ENCODE measurements around the gene ANKRD13A.

DNA sequence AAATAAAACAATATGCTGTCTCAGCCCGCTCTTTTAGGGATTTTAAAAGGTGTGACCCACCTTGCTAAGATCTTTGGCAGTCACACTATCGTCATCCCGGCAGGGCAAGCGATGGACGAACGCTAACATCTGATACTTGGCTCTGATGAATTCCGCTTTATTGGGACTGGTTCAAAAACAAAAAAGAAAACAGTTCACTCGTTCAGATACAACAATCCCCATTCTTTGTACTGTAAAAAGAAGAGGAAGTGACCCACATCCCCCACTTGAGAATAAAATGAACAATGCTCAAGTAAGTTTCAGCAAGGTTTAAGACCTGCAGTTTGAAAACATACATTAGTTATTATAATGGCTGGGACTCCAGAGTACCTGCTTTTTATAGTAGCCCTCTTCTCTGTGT, 10.3 kb upstream of the ANKRD13A start:
- no peak for TF ChIP-seq POLR2A (IDR thresholded peaks at IDR 0.05)
- TF ChIP-seq, protein P1, sequence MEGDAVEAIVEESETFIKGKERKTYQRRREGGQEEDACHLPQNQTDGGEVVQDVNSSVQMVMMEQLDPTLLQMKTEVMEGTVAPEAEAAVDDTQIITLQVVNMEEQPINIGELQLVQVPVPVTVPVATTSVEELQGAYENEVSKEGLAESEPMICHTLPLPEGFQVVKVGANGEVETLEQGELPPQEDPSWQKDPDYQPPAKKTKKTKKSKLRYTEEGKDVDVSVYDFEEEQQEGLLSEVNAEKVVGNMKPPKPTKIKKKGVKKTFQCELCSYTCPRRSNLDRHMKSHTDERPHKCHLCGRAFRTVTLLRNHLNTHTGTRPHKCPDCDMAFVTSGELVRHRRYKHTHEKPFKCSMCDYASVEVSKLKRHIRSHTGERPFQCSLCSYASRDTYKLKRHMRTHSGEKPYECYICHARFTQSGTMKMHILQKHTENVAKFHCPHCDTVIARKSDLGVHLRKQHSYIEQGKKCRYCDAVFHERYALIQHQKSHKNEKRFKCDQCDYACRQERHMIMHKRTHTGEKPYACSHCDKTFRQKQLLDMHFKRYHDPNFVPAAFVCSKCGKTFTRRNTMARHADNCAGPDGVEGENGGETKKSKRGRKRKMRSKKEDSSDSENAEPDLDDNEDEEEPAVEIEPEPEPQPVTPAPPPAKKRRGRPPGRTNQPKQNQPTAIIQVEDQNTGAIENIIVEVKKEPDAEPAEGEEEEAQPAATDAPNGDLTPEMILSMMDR (IDR thresholded peaks at IDR 0.05) = no peak
